WERI-Rb-1 (cell line): ENCODE results near the gene MED23.

Source experiments
- DNase-seq: peaks from one replicate; pipeline ENCODE4 v3.0.0-alpha.2; 2020
- H3K27ac ChIP-seq: fragments of 250-450 bp; sonication (Bioruptor Pico); 2 replicates; pipeline ENCODE4 v1.5.1; 2020; ENCODE audit warnings: mild to moderate bottlenecking, moderate library complexity
- H3K27me3 ChIP-seq: fragments of 250-450 bp; sonication (Bioruptor Pico); 2 replicates; pipeline ENCODE4 v1.5.1; 2021; ENCODE audit warnings: mild to moderate bottlenecking, low read depth, moderate library complexity; ENCODE audit not compliant: insufficient read depth, severe bottlenecking
- H3K36me3 ChIP-seq: fragments of 250-450 bp; sonication (Bioruptor Pico); 2 replicates; pipeline ENCODE4 v1.5.1; 2020; ENCODE audit warnings: mild to moderate bottlenecking, moderate library complexity
- H3K4me3 ChIP-seq: 2 replicates; pipeline ENCODE4 v1.5.1; 2011; ENCODE audit warnings: low read depth, mild to moderate bottlenecking, control low read depth, low read length
- H3K9me3 ChIP-seq: fragments of 250-450 bp; sonication (Bioruptor Pico); 2 replicates; pipeline ENCODE4 v1.5.1; 2021; ENCODE audit warnings: mild to moderate bottlenecking, moderate library complexity; ENCODE audit not compliant: severe bottlenecking
- TF ChIP-seq, protein P1 (sequence below): IDR thresholded peaks from 2 replicates; pipeline ENCODE4 v1.5.1; 2011; ENCODE audit warnings: low read depth, mild to moderate bottlenecking, control low read depth, inconsistent platforms, low read length

Gene MED23

GRCh38 chr6:131654326-131654725 is 26.3 kb upstream of the MED23 start:
- no peak overlapping the region for H3K27ac ChIP-seq
- no peaks in the 10 kb centered on the region for H3K9me3 ChIP-seq
- no peaks in the 10 kb centered on the region for H3K27me3 ChIP-seq
- TF ChIP-seq, protein P1, sequence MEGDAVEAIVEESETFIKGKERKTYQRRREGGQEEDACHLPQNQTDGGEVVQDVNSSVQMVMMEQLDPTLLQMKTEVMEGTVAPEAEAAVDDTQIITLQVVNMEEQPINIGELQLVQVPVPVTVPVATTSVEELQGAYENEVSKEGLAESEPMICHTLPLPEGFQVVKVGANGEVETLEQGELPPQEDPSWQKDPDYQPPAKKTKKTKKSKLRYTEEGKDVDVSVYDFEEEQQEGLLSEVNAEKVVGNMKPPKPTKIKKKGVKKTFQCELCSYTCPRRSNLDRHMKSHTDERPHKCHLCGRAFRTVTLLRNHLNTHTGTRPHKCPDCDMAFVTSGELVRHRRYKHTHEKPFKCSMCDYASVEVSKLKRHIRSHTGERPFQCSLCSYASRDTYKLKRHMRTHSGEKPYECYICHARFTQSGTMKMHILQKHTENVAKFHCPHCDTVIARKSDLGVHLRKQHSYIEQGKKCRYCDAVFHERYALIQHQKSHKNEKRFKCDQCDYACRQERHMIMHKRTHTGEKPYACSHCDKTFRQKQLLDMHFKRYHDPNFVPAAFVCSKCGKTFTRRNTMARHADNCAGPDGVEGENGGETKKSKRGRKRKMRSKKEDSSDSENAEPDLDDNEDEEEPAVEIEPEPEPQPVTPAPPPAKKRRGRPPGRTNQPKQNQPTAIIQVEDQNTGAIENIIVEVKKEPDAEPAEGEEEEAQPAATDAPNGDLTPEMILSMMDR: no peak
- H3K4me3 ChIP-seq: no peak overlapping the region
- no peak for DNase-seq
- no peaks in the 10 kb centered on the region for H3K36me3 ChIP-seq

DNA sequence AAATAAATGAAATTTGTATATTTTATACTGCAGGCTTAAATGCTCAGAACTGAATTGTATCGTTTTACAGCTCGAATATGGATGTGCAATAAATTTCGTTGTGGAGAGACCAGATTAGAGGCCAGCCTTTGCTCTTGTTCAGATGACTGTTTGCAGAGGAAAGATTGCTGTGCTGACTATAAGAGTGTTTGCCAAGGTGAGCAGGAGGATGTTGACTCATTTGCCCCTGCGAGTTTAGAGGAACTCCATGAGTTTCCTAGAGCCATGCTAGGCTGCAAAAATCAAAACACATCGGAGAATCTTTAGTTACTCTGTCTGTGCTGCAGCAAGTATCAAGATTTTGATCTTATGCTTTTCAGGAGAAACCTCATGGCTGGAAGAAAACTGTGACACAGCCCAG is 24.4 kb upstream of the MED23 start:
- Histone ChIP-seq H3K4me3 (no peak overlapping the region), H3K27me3 (no peaks in the 10 kb centered on the region), H3K27ac (no peak overlapping the region), H3K36me3 (no peaks in the 10 kb centered on the region), H3K9me3 (no peaks in the 10 kb centered on the region)
- TF ChIP-seq, protein P1: no peak
- DNase-seq: no peak

GRCh38 chr6:131651782-131652181 is 23.7 kb upstream of the MED23 start:
- no peaks in the 10 kb centered on the region for H3K9me3 ChIP-seq
- DNase-seq: no peak
- H3K27ac ChIP-seq: no peak overlapping the region
- no peak overlapping the region for H3K4me3 ChIP-seq
- no peaks in the 10 kb centered on the region for H3K27me3 ChIP-seq
- no peaks in the 10 kb centered on the region for H3K36me3 ChIP-seq
- TF ChIP-seq, protein P1: no peak

- DNase-seq: no peak
- no peaks in the 10 kb centered on the region for H3K27me3 ChIP-seq
- H3K27ac ChIP-seq: no peak overlapping the region
- TF ChIP-seq, protein P1: no peak
- no peaks in the 10 kb centered on the region for H3K9me3 ChIP-seq
- H3K4me3 ChIP-seq: no peak overlapping the region
- H3K36me3 ChIP-seq: no peaks in the 10 kb centered on the region
Measured at GRCh38 chr6:131646249-131646670, 18.2 kb upstream of the MED23 start.

DNA sequence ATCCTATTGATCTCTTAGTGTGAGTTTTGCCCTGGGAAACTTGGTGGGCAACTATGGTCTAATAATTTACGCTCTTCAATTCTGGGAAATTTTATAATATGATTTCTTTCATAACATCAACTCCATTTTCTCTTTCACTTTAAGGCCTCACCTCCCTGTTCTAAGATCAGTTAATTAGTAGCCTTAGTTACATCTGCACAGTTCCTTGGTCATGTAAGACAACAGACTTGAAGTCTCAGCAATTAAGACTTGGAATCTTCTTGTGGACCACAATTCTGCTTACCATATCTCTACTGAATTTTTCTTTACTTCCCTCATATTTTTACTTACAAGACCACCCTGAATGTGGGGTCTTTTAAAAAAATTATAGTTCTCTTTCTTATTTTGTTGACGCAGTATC is 17.8 kb upstream of the MED23 start:
- DNase-seq: no peak
- Histone ChIP-seq H3K27me3 (no peaks in the 10 kb centered on the region), H3K27ac (no peak overlapping the region), H3K36me3 (no peaks in the 10 kb centered on the region), H3K4me3 (no peak overlapping the region), H3K9me3 (no peaks in the 10 kb centered on the region)
- TF ChIP-seq, protein P1: no peak

- no peaks in the 10 kb centered on the region for H3K27me3 ChIP-seq
- no peaks in the 10 kb centered on the region for H3K9me3 ChIP-seq
- TF ChIP-seq, protein P1: no peak
- H3K36me3 ChIP-seq: no peaks in the 10 kb centered on the region
- no peak overlapping the region for H3K4me3 ChIP-seq
- no peak for DNase-seq
- no peak overlapping the region for H3K27ac ChIP-seq
Measured at GRCh38 chr6:131644921-131645320, 16.9 kb upstream of the MED23 start.
